OCI-LY7 (cell line): ENCODE data around the gene NFATC3.

ENCODE experiments used
- EZH2phosphoT487 ChIP-seq: fragments of 200-600 bp; sonication (generic); IDR thresholded peaks from 2 replicates; pipeline ENCODE4 v1.6.1; 2018; ENCODE audit warnings: low read depth, borderline replicate concordance, mild to moderate bottlenecking, mixed run types, antibody characterized with exemption, low read length, moderate library complexity, mixed read lengths
- TF ChIP-seq, protein P1 (sequence below): fragments of 200-600 bp; sonication (generic); conservative IDR thresholded peaks from 2 replicates; pipeline ENCODE4 v1.5.1; 2014; ENCODE audit warnings: mild to moderate bottlenecking, antibody characterized with exemption, low read length, moderate library complexity, mixed read lengths

DNA sequence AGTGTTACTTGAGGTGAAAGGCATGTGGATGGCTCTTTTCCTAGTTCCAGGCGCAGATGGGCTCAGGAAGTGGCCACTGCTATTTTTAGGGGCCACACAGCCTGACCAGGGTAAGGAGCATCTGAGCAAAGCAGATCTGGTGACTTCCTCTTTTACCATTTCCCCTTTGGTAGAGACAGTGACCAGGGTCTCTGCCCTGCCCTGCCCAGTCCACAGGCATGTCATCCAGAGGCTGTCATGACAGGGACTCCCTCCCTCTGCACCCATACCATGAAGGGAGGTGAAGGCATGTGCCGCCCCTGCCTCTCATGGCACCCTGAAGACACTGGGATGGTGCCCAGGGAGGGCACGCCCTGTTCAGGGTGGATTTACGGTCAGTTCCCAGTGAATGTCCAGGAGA lies 162.2 kb downstream of the NFATC3 start:
- TF ChIP-seq, protein P1, sequence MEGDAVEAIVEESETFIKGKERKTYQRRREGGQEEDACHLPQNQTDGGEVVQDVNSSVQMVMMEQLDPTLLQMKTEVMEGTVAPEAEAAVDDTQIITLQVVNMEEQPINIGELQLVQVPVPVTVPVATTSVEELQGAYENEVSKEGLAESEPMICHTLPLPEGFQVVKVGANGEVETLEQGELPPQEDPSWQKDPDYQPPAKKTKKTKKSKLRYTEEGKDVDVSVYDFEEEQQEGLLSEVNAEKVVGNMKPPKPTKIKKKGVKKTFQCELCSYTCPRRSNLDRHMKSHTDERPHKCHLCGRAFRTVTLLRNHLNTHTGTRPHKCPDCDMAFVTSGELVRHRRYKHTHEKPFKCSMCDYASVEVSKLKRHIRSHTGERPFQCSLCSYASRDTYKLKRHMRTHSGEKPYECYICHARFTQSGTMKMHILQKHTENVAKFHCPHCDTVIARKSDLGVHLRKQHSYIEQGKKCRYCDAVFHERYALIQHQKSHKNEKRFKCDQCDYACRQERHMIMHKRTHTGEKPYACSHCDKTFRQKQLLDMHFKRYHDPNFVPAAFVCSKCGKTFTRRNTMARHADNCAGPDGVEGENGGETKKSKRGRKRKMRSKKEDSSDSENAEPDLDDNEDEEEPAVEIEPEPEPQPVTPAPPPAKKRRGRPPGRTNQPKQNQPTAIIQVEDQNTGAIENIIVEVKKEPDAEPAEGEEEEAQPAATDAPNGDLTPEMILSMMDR: no peak
- TF ChIP-seq EZH2phosphoT487: no peak
